ENCODE data around the gene FZD10. TPM values are rescaled to one million over a fixed set of nuclear protein-coding genes. Genes with fewer than 3 reads are reported as not detected.

FZD10 gene
- polyA plus RNA-seq, 12 donors: 4.2 to 27.4 (median 16.7) TPM; not detected in 1

DNA sequence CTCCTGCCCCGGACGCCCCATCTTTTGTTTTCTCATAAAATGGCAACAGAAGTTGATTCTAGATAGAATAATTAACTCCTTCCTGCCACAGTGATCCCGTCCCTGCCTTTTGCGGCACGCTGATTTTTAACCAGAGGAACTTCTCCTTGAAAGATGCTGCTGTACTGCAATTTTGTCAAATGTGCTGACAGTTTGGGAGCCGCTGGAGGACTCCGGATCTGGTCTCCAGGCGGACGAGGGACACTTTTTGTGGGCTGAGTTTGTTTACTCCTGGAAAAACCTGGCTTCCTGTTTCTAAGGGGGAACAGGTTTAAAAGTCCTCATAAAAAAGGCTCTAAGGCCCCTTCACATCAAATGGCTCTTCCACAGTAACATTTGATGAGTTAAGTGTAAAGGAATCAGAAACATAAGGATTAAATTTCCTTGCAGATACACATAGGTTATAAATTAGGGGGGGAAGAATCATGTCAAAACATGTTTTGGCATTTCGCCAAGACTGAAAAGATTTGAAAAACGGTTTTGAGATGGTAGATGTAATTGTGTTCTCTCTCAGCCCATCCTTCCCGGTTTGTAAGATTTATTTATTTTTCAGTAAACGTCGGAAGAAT is 15.5 kb downstream of the FZD10 start:
- no peak for DNase-seq

DNA sequence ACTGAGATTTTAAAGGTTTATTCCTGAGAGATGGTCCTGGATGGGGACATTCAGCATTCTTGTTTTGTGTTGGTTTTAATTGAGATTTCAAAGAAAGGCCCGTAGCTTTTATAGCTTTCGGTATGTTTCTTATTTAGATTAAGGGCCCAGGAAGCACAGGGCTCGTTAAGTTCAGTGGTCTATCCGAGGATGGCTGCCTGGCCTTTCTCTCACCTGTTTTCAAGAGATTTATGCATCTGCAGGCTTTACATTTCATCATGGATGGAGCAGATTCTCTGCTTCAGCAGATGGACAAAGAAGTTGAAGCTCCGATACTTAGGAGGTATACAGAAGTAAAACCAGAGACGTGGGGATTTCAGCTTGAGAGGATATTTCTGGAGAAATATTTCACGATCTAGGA is 16.0 kb downstream of the FZD10 start:
- DNase-seq: no peak

DNA sequence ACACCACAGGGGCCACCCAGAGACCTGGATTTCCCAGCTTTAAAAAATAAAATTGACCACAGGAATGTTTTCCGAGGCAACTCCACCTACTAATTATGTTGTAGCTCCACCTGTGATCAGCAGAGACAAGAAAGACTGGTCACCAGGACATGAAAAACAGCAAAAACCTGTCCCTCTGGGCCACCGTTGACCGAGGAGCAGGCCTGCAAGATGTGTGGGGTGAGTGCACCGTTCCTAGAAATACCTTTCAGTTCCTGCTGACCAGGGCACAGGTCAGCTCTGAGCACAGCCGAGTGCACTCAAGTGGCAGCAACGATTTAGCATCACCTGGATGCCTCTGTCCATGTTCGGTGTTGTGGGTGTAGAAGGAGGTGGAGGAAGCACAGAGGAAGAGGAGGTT is 16.9 kb downstream of the FZD10 start:
- no peak for DNase-seq

DNA sequence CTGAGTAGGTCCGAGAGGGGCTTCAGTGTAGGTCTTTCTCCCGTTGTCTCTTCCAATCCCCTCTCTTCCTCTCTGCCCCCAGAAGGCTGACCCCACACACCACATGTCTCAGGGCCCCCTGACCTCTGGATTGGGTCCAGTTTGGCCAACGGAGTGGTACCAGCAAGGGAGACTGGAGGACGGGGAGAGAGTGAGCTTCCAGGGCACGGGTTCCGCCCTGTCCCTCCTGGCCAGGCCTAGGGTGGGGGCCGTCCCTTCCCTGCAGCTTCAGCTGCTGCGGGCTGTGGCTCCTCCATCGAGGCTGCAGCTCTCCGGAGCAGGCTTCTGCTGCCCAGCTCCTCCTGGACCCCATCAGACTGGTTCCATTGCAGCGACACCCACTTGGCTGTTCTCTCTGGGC is 17.4 kb downstream of the FZD10 start:
- no peak for DNase-seq

DNA sequence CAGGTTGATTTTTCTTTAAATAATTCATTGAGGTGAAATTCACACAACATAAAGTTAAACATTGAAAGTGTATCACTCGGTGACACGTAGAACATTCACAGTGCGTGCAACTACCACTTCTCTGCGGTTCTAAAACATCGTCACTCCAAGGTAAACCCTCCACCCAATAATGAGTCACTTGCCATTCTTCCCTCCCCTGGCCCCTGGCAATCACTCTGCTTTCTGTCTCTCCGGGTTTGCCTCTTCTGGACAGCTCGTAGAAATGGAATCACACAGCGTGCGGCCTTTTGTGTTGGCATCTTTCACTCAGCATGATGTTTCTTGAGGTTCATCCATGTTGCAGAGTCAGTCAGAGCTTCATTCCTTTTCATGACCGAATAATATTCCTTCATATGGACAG is 18.9 kb downstream of the FZD10 start:
- DNase-seq: no peak

DNA sequence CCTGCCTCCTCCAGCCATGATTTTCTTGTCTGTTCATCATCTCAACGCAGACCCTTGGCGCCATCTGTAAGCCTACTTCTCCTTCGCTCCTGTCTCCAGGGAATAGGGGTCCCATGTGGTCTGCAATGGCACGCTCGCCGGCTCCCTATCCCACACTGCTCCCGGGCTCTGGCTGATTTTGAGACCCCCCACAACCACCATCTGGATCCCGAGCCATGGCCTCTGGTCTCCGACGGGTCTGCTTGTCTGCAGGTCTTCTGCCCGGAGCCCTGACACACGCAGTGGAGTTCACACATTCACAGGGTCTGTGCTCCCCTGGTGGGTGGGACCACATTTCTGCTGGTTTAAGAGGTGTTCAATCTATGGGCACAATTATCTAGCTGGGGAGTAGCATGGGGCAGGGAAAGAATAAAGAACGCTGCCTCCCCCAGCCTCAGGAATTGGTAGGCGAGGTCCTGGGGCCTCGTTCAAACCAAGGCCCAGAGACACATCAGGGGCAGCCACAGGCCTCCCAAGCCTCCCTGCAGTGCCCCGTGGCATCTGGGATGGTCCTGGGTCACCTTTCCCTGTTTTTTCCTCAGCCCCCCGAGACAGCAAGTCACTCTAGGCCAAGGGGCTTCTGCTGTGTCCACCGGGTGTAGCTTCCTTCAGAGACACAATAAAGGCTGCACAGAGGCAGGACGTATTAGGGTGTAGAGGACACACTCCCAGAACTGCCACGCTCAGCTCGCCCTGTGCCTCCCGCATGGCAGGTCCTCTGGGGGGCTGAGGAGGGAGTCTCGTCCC is 21.5 kb downstream of the FZD10 start:
- no peak for DNase-seq

DNA sequence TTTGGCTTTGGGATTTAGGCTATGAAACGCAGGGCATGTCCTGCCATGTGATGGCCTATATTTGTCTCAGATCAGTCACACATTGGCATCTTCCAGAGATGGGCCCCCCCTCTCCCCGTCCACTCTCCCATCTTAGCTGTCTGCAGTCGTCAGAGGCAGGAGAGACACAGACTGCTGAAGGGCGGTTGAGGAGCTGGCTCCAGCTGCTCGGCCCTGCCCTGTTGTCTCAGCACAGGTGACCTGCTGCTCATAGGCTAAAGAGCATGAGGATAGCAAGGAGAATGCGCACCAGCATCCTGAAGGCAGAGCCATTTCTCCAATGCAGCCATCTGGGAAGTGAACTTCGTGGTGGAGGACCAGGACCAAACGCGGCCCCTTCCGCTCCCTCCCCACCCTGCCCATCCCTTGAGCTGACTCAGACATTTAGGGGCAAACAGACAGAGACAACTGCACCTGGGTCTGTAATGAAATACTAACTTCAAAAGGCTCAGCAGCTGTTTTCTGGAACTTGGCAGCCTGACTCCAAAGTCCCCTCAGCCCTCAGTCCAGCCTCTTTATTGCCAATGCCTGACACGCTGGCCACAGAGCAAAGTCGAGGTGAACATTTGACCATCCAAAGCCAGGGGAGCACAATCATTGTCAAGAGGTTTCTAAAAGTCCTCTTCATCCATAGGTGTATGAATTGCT is 22.3 kb downstream of the FZD10 start:
- DNase-seq: no peak

DNA sequence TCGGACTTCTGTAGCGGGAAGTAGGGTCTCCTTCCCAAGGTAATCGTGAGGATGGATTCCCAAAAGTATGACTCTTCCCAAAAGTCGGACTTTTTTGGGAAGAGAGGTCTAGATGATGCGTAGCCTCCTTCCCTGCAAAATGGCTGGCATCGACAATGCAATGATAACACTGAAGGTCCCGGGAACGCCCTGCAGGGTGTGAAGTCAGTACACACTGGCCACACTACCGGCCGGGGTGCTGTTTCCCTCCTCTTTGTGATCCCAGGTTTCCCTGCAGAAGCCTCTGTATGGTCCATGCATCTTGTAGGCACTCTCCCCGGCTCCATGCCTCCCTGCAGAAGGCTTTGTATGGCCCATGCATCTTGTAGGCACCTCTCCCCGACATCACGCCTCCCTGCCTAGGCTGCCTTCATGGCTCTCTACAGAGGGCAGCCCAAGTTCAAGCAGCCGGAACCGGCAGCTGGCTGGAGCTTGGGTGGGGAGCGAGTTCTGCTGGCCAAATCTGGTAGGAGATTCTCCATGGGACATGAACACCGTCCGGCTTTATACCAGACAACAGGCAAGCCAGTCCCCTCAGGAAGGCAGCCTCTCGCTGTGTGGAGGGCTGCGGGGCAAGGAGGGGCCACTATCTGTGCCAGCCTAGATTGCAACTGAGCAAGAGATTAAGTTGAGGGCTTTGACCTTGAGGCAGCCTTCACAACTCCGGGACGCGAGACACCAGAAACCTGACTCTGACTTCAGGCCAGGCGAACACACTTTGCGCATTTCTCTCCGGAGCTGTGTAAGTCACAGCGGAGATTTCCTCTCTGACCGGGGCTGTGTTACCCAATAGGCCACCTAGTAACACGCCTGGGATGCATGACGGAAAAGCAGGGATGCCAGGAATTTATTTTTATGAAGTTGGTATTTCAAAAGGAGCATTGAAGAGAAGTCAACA is 23.5 kb downstream of the FZD10 start:
- DNase-seq: no peak

DNA sequence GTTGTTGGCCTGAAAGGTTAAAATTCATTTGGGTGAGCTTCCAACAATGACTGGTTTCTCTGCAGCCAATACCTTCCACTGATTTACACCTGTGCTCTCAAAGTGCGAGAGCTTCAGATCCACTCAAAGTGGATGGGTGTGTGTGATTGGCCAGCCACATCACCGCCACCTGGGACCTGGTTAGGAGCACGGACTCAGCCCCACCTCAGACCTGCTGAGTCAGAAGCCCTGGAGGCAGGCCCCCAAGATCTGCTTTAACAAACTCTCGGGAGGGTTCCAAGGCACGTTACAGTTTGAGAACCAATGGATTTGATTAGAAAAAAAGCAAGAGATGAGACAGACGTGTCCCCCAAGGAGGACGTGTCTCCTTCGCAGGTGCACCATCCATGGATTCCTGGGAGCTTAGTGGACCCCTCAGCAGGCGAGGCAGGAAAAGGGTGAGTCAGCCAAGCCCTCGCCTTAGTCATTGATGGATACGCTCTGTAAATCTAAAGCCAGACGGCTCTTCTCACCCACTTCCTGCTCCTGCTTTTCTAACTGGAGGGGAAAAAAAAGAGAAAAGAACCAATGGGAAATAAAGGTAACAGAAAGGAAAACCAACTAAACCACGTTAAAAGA is 24.5 kb downstream of the FZD10 start:
- no peak for DNase-seq

DNA sequence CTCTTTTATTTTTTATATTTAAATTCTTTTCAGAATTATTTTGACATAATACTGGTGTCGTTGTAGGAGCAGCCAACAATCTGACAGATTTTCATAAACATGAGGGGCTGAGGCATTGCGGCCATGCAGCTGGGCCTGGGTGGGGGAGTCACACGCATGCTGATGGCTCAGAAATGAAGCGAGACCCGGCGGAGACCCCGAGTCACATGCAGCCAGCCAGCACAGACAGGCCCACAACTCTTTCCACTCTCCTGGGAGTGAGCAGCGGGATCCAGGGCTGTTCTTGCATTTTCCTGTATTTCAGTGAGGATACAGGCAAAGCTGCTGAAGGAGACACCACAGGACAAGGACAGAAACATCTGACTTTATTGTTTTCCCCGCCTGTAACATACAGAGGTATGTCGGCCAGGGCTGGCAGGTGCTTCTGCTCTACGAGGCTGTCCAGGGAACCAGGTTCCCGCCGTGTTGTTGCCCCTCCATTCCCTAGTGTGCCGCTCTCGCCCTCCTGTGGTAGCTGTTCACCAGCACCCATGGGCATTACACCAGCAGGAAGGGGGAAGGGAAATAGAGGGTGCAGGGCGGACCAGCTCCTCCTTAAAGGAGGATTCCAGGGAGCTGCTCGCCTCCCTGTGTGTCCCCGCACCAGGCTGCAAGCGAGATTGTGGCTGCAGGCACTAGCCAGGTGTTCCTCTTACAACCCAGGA is 30.5 kb downstream of the FZD10 start:
- DNase-seq: no peak

DNA sequence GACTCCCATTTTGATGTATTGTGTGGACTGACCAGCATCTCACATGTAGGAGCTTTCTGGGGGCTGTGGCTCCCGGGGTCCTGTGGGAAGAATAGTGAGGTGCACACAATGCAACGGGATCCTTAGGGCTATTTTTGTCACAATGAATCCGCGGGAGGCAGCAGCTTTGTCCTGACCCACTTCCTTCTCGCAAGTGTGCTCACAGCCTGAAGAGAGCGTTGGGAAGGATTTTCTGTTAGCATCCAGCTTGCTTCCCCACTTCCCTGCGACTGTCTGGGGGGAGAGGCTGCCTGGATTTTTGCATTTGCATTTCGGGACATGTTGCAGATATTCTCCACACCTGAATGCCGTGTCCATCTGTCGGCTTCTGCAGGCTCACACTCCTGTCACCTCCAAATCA is 31.9 kb downstream of the FZD10 start:
- DNase-seq: no peak

DNA sequence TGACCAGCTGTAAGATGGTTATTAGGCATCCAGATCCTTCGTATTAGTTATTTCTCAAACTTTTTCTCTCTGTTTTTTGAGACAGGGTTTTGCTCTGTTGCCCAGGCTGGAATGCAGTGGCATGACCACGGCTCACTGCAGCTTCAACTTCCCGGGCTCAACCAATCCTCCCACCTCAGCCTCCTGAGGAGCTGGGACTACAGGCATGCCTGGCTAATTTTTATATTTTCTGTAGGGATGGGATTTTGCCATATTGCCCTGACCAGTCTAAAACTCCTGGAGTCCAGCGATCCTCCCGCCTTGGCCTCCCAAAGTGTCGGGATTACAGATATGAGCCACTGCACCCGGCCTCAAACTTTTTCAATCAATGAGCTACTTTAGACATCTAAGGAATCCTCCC is 33.1 kb downstream of the FZD10 start:
- no peak for DNase-seq

DNA sequence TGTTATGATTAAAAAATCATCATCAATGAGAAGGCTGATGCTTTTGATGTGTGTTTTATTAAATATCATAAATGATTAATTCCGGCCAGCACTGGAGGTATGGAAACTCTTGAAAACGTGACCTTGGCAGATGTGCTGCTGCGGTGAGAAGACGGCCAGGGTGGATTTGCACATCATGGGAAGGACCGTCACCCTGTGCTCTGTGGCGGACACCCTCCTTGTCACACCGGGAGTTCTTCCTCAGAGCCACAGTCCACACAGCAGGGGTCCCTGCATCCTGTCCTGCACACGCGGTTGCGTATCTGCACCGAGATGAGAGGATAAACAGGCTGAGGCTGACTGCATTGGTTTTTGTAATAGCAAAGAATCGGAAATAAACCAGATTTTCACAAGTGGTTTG is 33.5 kb downstream of the FZD10 start:
- no peak for DNase-seq

DNA sequence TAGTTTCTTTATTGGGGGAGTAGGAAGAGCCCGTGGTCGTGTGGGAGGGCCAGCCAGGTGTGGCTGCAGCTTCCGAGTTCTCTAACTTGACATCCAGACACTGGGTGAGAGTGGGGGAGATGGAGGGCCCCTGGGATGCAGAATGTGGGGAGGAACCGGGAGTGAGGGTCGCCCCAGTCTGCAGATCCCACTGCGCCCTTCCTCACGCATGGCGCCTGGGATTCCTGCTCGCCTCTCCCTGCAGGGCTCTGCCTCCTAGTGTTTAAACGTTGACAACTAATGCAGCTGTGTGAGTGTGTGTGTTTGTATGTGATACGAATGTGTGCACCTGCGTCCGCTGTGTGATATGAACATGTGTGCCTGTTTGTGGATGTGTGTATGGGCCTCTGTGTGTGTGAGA is 34.6 kb downstream of the FZD10 start:
- no peak for DNase-seq

DNA sequence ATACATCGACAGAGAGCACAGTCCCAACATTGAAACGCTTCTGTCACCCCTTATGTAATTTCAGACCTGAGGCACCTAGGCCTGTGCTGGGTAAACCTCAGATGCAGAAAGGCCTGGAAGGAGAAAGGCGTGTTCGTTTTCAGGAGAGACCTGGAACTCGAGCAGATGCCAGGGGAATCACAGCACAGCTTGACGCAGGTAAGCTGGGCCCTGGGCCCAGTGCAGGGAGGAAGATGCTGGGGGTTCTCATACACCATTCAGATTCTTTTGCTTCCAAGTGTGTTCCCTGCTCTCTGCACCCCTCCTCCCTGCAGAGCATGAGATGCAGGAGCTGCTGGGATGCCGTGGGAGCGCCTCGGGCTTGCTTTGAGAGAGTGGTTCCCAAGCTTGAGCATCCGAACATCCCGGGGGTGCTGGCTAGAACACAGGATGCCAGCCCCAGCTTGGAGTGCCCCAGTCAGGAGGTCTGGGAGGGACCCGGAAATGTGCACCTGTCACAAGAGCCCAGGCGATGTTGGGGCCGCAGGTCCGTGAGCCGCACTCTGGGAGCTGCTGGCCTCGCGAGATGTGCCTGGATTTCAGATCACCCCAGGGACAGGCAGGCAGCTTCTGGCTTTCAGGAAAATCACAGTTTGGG is 35.9 kb downstream of the FZD10 start:
- no peak for DNase-seq

DNA sequence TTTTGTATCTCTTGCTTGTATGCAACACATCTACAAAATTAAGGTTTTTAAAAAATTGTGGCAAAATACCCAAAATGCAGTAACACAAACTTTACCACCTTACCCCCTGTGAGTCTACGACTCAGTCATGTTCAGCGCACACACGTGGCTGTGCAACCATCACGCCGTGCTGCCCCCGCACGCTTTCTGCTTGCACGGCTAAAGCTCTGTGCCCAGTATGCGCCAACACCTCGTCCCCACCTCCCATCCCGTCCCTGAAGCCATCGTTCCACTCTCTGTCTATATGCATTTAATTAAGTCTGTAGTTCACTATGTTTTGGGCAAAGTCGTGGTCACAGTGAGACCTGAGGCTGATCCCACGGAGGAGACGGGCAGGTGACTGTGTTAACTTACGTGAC is 36.4 kb downstream of the FZD10 start:
- DNase-seq: no peak

DNA sequence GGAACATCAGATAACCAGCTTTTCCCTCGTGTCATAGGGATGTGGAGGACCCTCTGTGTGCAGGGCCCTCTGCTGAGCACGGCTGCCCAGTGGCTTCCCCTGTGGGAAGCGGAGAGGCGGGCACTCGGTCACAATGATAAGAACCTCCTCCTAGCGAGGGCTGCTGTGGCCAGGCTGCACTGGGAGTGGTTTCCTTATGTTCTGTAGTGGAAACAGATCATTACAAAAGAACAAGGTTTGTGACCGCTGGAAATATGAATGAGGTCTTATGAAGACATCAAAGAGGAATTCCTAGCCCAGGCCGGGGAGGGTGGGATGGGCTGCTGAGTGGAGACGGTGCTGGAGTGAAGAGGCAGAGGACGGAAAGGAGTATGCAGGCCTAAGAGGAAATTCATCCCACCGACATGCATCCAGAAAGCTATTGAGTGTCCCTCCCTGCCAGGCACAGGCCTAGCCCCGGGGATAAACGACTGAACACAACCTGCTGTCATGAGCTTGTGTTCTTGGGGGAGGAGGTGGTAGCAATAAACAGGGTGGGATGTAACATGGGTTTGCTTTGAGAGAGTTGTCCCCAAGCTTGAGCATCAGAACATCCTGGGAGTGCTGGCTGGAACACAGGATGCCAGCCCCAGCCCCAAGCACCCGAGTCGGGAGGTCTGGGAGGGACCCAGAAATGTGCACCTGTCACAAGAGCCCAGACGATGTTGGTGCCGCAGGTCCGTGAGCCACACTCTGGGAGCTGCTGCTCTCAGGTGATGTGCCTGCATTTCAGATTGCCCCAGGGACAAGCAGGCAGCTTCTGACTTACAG is 37.5 kb downstream of the FZD10 start:
- no peak for DNase-seq

DNA sequence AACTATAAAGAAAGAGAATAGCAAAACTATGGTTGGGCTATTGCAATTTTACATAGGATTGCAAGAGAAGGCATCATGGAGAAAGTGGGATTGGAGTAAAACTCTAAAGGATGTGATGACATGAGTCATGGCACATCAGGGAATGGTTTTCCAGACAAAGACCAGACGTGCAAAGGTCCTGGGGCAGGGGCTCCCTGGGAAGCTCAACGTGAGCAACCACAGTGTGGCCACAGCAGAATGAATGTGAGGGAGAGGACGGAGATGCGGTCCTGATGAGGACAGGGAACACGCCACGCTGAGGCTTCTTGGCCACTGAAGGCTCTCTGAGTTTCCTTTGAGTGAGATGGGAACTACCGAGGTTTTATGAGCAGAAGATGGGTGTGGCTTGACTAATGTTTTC is 38.2 kb downstream of the FZD10 start:
- no peak for DNase-seq

DNA sequence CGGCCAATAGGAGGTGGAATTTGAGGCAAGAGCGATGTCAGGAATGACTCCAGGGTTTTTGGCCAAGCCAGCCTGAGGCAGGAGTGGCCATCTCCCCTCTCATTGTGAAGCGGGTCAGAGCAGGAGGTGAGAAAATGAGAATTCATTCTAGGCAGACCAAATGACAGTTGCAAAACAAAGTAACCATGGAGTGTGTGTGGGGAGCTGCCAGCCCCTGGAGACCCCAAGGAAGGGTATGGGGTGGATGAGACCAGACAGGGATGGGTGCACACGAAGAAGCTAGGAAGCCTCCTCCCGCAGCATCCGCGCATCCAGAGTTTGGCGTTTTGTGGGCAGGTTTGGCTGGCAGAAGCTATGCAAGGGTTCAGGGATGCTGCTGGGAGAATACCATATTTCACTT is 38.8 kb downstream of the FZD10 start:
- no peak for DNase-seq

DNA sequence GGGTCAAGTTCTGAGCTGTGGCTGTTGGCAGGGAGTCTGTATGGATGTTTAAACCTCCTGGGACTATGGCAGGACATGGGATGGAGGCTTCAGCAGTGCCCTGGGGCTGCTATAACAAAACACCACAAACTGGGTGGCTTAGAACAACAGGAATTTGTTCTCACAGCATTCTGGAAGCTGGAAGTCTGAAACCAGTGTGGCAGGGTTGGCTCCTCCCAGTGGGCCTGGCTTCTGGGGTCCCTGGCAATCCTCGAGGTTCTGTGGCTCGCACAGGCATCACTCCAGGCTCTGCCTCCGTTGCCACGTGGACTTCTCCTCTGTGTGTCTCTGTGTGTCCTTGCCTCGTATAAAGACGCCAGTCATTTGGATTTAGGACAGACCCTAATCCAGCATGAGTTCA is 39.9 kb downstream of the FZD10 start:
- no peak for DNase-seq
